Globus pallidus (tissue), 1 donor: Measurements from ENCODE around the gene ACTR3.

Experiments
- DNase-seq: peaks from one replicate; pipeline ENCODE4 v3.0.0-alpha.2; 2015; ENCODE audit warnings: low spot score

ACTR3 gene

GRCh38 chr2:113965644-113966043 is 75.8 kb downstream of the ACTR3 start:
- DNase-seq = peak; percentile 22

- DNase-seq = no peak
These were observed 76.3 kb downstream of the ACTR3 start for GRCh38 chr2:113966171-113966570.

GRCh38 chr2:113966832-113967231 is 76.9 kb downstream of the ACTR3 start:
- DNase-seq = no peak

GRCh38 chr2:113967272-113967671 is 77.4 kb downstream of the ACTR3 start:
- DNase-seq = no peak

GRCh38 chr2:113972766-113973165 is 82.9 kb downstream of the ACTR3 start:
- DNase-seq = no peak

GRCh38 chr2:113973810-113974209 is 83.9 kb downstream of the ACTR3 start:
- DNase-seq = no peak

GRCh38 chr2:113974727-113975126 is 84.8 kb downstream of the ACTR3 start:
- no peak for DNase-seq

- no peak for DNase-seq
These were observed 86.5 kb downstream of the ACTR3 start for GRCh38 chr2:113976277-113976928.

- no peak for DNase-seq
These were observed 87.3 kb downstream of the ACTR3 start for GRCh38 chr2:113977060-113977659.

- peak; percentile 18 for DNase-seq
These were observed 88.0 kb downstream of the ACTR3 start for GRCh38 chr2:113977660-113978523.

- no peak for DNase-seq
These were observed 88.8 kb downstream of the ACTR3 start for GRCh38 chr2:113978524-113979190.

GRCh38 chr2:113979191-113980128 is 89.6 kb downstream of the ACTR3 start:
- no peak for DNase-seq

GRCh38 chr2:113980946-113981345 is 91.1 kb downstream of the ACTR3 start:
- DNase-seq = no peak

GRCh38 chr2:113981404-113982134 is 91.7 kb downstream of the ACTR3 start:
- no peak for DNase-seq

GRCh38 chr2:113985554-113986397 is 95.9 kb downstream of the ACTR3 start:
- no peak for DNase-seq

GRCh38 chr2:113986762-113987290 is 96.9 kb downstream of the ACTR3 start:
- no peak for DNase-seq

GRCh38 chr2:113992090-113992489 is 102.2 kb downstream of the ACTR3 start:
- no peak for DNase-seq

GRCh38 chr2:113996671-113997594 is 107.0 kb downstream of the ACTR3 start:
- no peak for DNase-seq
